HEK293T (cell line): Measurements from ENCODE around the gene HAUS3.

Experiments used
- CTCF ChIA-PET: fragments of 350-600 bp; formaldehyde crosslinking; extraction: SDS; loops from one replicate; lab custom pipeline; 2021; ENCODE audit warnings: antibody characterized with exemption, inconsistent platforms; lab: Yijun Ruan, JAX
- POLR2A ChIA-PET: fragments of 350-600 bp; formaldehyde crosslinking; extraction: SDS; loops from one replicate; lab custom pipeline; 2020; ENCODE audit warnings: antibody characterized with exemption, inconsistent platforms; lab: Yijun Ruan, JAX
- DNase-seq: peaks from one replicate; pipeline ENCODE4 v3.0.0; 2012; ENCODE audit warnings: mixed read lengths; ENCODE audit errors: extremely low spot score
- ARNT ChIP-seq: fragments of 450-650 bp; IDR thresholded peaks from 2 replicates; pipeline ENCODE4 v1.6.1; 2017; ENCODE audit warnings: mild to moderate bottlenecking
- BHLHE40 ChIP-seq: fragments of 450-650 bp; IDR thresholded peaks from 2 replicates; pipeline ENCODE4 v1.6.1; 2016; ENCODE audit warnings: mild to moderate bottlenecking, moderate library complexity, borderline replicate concordance
- CTBP1 ChIP-seq: fragments of 450-650 bp; IDR thresholded peaks from 2 replicates; pipeline ENCODE4 v1.6.1; 2016; ENCODE audit warnings: borderline replicate concordance
- ELF4 ChIP-seq: fragments of 450-650 bp; IDR thresholded peaks from 2 replicates; pipeline ENCODE4 v1.6.1; 2017; ENCODE audit warnings: antibody characterized with exemption
- FOXA1 ChIP-seq: fragments of 450-650 bp; IDR thresholded peaks from 2 replicates; pipeline ENCODE4 v1.6.1; 2016; ENCODE audit warnings: mild to moderate bottlenecking
- FOXK2 ChIP-seq: fragments of 450-650 bp; IDR thresholded peaks from 2 replicates; pipeline ENCODE4 v1.6.1; 2016; ENCODE audit warnings: mild to moderate bottlenecking
- FOXM1 ChIP-seq: fragments of 450-650 bp; IDR thresholded peaks from 2 replicates; pipeline ENCODE4 v1.6.1; 2017; ENCODE audit warnings: mild to moderate bottlenecking, borderline replicate concordance
- HDGF ChIP-seq: fragments of 450-650 bp; IDR thresholded peaks from 2 replicates; pipeline ENCODE4 v1.6.1; 2017; ENCODE audit warnings: antibody characterized with exemption, borderline replicate concordance
- L3MBTL2 ChIP-seq: fragments of 450-650 bp; conservative IDR thresholded peaks from 2 replicates; pipeline ENCODE4 v1.6.1; 2016; ENCODE audit warnings: mild to moderate bottlenecking
- LEF1 ChIP-seq: fragments of 450-650 bp; IDR thresholded peaks from 2 replicates; pipeline ENCODE4 v1.6.1; 2017; ENCODE audit warnings: mild to moderate bottlenecking, borderline replicate concordance
- NFRKB ChIP-seq: fragments of 450-650 bp; IDR thresholded peaks from 2 replicates; pipeline ENCODE4 v1.6.1; 2016; ENCODE audit warnings: mild to moderate bottlenecking, moderate library complexity
- PKNOX1 ChIP-seq: fragments of 450-650 bp; IDR thresholded peaks from 2 replicates; pipeline ENCODE4 v1.6.1; 2016
- SP1 ChIP-seq: fragments of 450-650 bp; IDR thresholded peaks from 2 replicates; pipeline ENCODE4 v1.6.1; 2017
- SUZ12 ChIP-seq: fragments of 450-650 bp; IDR thresholded peaks from 2 replicates; pipeline ENCODE4 v1.6.1; 2016; ENCODE audit warnings: mild to moderate bottlenecking
- TARDBP ChIP-seq: fragments of 450-650 bp; IDR thresholded peaks from 2 replicates; pipeline ENCODE4 v1.6.1; 2016
- ZNF384 ChIP-seq: fragments of 450-650 bp; IDR thresholded peaks from 2 replicates; pipeline ENCODE4 v1.6.1; 2016

The HAUS3 gene

GRCh38 chr4:2273221-2273620 lies 31.3 kb upstream of the HAUS3 start:
- CTCF ChIA-PET = no interaction called here
- no peak for DNase-seq
- POLR2A ChIA-PET = interaction anchor here (0.9 to 1.3 kb wide), 2 partner anchors 9 to 11 kb away, joined by 3 read pairs; partner anchors contain the start of gene MXD4
- TF ChIP-seq FOXK2 = no peak
- TF ChIP-seq SP1 = no peak
- TF ChIP-seq FOXM1 = no peak
- no peak for TF ChIP-seq ELF4
- no peak for TF ChIP-seq BHLHE40

GRCh38 chr4:2272828-2273120 lies 30.9 kb upstream of the HAUS3 start:
- CTCF ChIA-PET = no interaction called here

GRCh38 chr4:2272026-2272827 lies 30.3 kb upstream of the HAUS3 start:
- TF ChIP-seq CTBP1 = no peak
- TF ChIP-seq LEF1 = no peak
- TF ChIP-seq PKNOX1 = no peak
- TF ChIP-seq ELF4 = no peak
- no peak for TF ChIP-seq ARNT
- no peak for TF ChIP-seq SUZ12
- no peak for TF ChIP-seq HDGF
- TF ChIP-seq SP1 = no peak
- TF ChIP-seq FOXK2 = no peak
- ChIA-PET CTCF (no interaction called here), POLR2A (interaction anchor here (1.1 to 1.3 kb wide), 2 partner anchors 10 kb away, joined by 3 read pairs; partner anchors contain the start of gene MXD4)

More at GRCh38 chr4:2272828-2273120, 30.9 kb upstream of the HAUS3 start:
- TF ChIP-seq CTBP1 (no peak), NFRKB (no peak), LEF1 (no peak), FOXA1 (no peak), ARNT (no peak), SUZ12 (no peak), SP1 (no peak), ELF4 (no peak), HDGF (no peak)
- POLR2A ChIA-PET = interaction anchor here (0.9 to 1.3 kb wide), 2 partner anchors 9 to 11 kb away, joined by 3 read pairs; partner anchors contain the start of gene MXD4
- no peak for DNase-seq

GRCh38 chr4:2271279-2272025 lies 29.5 kb upstream of the HAUS3 start:
- no peak for DNase-seq
- TF ChIP-seq L3MBTL2 (no peak), FOXA1 (no peak)
- CTCF ChIA-PET = no interaction called here
- POLR2A ChIA-PET = interaction anchor here (1.1 kb wide), 1 partner anchor 9 kb away, joined by 3 read pairs; the partner anchor contains the start of gene MXD4

More at GRCh38 chr4:2272026-2272827, 30.3 kb upstream of the HAUS3 start:
- DNase-seq = no peak

GRCh38 chr4:2270341-2271165 lies 28.6 kb upstream of the HAUS3 start:
- POLR2A ChIA-PET = no interaction called here
- no peak for TF ChIP-seq LEF1
- TF ChIP-seq CTBP1 = no peak
- no peak for TF ChIP-seq FOXA1
- TF ChIP-seq ARNT = no peak
- no peak for TF ChIP-seq SUZ12
- TF ChIP-seq TARDBP = no peak
- no peak for TF ChIP-seq HDGF
- TF ChIP-seq ELF4 = no peak
- no peak for TF ChIP-seq NFRKB
- TF ChIP-seq PKNOX1 = no peak
- no peak for TF ChIP-seq BHLHE40
- no peak for TF ChIP-seq ZNF384
- no peak for TF ChIP-seq SP1
- TF ChIP-seq FOXM1 = no peak
- no peak for TF ChIP-seq FOXK2
- TF ChIP-seq L3MBTL2 = no peak
- CTCF ChIA-PET = no interaction called here
- DNase-seq = no peak

GRCh38 chr4:2269618-2270163 lies 27.8 kb upstream of the HAUS3 start:
- ChIA-PET POLR2A (no interaction called here), CTCF (no interaction called here)
- no peak for TF ChIP-seq NFRKB
- no peak for TF ChIP-seq CTBP1
- TF ChIP-seq LEF1 = no peak
- TF ChIP-seq FOXA1 = no peak
- no peak for TF ChIP-seq SP1
- TF ChIP-seq HDGF = no peak
- no peak for TF ChIP-seq SUZ12
- no peak for TF ChIP-seq ELF4
- TF ChIP-seq FOXK2 = no peak
- TF ChIP-seq ARNT = no peak
- no peak for TF ChIP-seq TARDBP
- TF ChIP-seq FOXM1 = no peak
- TF ChIP-seq BHLHE40 = no peak
- TF ChIP-seq ZNF384 = no peak
- no peak for TF ChIP-seq L3MBTL2
- no peak for TF ChIP-seq PKNOX1
- no peak for DNase-seq
